ENCODE measurements around the gene UBE2D4.
"Not testable (repeated sequence)": the region's sequence is repeated elsewhere in the genome, so short reads cannot be mapped to it uniquely, and the experiment has no call there.

Gene UBE2D4

DNA sequence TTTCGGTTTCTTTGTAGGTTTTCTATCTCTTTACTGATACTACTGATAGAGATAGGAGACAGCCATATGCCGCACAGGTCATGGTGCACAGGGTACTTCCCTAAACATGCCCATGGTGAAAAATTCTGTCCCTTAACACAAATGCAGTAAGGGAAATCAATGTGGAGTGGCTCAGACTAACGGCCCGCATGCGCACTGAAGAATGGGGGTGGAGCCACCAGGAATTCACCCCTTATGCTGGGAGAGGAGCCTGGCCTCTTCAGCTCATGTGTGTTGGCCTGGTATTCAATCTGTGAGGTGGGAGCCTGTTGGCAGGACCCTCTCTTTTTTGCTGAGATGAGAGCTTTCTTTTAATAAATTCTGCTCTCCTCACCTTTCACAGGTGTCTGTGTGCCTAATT is 11.4 kb upstream of the UBE2D4 start:
- DNase-seq = no peak

DNA sequence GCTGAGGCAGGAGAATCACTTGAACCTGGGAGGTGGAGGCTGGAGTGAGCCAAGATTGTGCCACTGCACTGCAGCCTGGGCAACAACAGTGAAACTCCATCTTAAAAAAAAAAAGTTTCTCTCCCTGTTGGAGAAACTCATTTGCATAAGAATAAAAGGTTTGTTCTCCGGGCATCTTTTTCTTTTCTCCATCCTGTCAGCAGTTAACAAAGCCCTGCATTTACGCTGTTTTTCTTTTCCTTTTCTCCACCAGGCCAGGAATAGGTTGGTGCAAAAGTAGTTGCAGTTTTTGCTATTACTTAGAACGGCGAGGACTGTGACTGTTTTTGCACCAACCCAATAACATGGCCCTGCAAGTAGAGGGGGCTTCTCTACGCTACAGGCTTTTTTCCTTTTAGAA is 10.3 kb upstream of the UBE2D4 start:
- no peak for DNase-seq

DNA sequence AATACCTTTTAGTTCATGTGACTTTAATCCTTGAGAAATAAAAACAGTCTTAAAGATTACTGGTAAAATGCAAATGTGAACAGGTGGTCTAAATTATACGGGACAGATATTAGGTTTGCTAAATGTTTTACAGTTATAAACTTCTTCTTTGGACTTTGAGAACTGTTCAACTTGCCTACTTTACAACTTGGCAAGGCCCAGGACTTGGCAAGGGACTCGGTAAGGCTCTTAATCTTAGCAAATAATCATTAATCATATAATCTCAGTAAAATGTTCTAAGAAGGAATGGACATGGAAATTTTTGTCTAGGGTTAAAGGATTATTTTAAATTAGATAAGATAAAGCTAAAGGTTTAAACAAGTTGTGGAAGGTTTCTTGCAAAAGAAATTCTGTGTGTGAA is 4.8 kb upstream of the UBE2D4 start:
- DNase-seq = no peak

- no peak for DNase-seq
Measured at GRCh38 chr7:43922726-43923125, 3.5 kb upstream of the UBE2D4 start.

DNA sequence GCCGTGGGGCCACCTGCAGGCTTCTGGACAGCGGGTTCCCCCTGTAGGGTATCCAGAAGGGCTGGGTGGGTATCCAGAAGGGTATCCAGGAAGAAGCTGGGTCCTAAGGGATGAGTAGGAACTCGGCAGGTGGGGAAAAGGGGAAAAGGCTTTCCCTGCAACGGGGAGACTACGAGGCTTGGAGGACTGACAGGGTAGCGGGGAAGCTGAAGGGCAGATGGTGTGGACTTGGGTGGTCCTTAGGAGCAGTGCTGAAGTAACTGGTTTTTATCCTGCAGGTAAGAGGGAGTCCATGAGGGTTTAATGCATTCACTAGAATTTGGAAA is 525 bp downstream of the UBE2D4 start:
- DNase-seq = no peak

DNA sequence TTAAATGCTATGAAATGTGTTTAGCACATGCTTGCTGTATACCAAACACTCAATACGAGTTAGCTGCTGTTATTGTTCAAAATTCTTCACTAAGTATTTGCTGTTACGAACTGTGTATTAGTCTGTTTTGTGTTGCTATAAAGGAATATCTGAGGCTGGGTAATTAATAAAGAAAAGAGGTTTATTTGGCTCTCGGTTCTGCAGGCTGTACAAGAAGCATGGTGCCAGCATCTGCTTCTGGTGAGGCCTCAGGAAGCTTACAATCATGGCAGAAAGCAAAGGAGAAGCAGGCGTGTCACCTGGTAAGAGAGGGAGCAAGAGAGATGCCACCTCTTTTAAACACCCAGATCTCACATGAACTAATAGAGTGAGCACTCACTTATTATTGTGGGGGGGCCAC is 1.6 kb downstream of the UBE2D4 start:
- no peak for DNase-seq

DNA sequence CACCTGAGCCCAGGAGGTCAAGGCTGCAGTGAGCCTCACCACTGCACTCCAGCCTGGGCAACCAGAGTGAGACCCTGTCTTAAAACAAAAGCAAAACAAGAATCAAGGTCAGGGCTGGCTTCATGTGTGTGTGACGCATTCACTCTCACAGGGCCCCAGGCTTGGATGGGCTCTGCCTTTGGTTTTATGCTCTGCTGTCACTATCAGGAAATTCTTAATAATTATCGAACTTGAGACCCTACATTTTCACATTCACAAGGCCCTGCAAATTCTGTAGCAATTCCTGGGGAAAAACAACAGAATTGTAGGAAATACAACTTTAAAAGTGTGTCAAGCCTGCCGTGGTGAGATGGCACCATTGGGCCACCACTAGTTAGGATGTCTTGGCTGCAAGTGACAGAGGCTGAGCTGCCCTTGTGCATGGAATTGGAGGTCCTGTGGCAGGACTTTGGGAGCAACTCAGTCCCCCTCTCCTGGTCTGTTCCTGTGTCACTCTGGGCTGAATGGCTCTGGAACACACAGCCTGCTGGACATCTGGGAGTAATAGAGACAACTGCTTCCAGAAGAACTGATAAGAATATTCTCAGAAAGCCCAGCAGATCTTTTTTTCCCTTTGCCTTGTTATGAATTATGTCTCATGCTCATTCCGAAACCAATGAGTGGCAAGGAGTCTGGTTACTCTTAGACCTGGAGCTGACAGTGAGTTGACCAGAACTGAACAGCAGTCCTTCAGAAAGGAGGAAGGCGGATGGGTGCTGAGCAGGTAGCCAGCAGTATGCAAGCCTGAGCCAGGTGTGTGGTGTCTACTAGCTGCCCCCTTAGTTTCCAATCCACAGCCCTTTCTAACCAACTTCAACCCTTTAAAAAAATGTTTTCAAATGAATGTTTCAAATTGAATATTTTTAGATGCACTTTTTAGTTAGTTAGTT is 3.6 kb downstream of the UBE2D4 start:
- DNase-seq = no peak

- DNase-seq = no peak
Measured at GRCh38 chr7:43931346-43931745, 5.1 kb downstream of the UBE2D4 start.

- no peak for DNase-seq
Measured at GRCh38 chr7:43933902-43934560, 7.8 kb downstream of the UBE2D4 start.

DNA sequence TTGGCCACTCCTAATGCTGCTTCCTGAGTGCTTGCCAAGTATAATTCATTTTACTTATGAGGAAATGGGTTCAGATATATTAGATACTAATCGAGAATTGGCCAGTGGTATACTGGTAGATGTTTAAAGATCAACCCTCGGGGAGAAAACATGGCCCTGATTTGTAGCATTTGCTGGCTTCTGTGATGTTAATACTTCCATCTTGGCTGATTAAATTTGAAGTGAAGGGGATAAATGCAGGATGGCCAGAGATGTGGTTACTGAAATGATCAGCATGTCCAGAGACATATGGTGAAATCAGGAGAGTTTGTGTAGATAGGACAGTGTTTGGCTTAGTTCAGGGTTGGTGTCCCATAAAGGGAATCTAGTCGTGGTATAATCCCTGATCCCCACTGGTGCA is 11.2 kb downstream of the UBE2D4 start:
- DNase-seq = no peak

GRCh38 chr7:43938892-43939482 is 12.8 kb downstream of the UBE2D4 start:
- DNase-seq = no peak

- DNase-seq = no peak
Measured at GRCh38 chr7:43942250-43942649, 16.0 kb downstream of the UBE2D4 start.

DNA sequence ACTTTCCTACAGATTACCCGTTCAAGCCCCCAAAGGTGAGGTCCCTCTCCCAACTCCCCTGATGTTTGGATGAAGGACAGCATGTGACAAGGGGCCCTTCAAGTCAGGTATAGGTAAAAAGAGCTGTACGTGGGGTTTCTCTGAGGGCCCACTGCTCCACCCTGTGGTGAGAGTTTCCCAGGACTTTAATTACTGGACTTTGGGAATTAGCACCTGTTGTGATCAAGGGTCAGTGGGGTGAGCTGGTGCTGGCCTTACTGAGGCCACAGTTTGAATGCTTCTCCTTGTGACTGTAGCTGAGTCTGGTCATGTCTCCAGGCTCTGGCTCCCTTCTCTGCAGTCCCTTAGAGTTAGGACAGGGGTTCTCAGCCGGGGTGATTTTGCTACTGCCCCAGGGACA is 16.8 kb downstream of the UBE2D4 start:
- DNase-seq = no peak

GRCh38 chr7:43943417-43944187 is 17.4 kb downstream of the UBE2D4 start:
- DNase-seq = no peak

GRCh38 chr7:43944286-43944685 is 18.1 kb downstream of the UBE2D4 start:
- no peak for DNase-seq

DNA sequence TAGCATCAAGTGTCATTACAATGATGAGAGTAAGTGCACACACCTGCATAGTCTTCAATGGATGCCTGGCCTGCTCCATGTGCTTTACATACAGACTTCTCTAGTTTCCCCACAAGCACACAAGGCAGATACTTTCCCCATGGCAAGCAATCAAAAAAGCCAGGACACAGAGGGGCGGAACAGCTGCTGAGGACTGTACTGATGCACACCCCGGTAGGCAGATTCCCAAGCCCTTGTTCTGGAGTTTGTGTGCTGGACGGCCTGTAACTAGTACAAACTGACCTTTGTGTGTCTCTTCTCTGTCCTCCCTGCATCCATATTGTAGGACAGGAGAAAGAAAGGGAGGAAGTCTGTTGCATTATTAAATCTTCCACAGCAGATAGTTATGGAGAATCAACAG is 25.8 kb downstream of the UBE2D4 start:
- no peak for DNase-seq

DNA sequence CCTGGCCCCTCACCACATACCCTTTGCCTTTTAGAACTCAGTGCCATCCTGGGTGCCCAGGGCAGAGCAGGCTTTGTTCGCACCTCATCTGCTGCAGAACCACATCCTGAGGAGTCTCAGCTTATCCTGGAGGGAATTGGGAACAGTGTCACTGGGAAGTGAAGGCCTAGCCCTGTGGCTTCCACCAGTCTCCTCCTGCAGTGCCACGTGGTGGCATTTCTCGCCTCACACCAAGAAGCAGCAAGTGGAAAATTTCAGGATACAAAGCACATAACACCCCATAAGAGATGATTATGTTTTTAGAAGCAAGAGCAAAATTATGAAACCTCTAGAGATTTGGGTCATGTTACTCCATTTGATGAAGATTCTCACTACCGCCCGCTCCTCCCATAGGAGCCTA is 26.8 kb downstream of the UBE2D4 start:
- DNase-seq = no peak

DNA sequence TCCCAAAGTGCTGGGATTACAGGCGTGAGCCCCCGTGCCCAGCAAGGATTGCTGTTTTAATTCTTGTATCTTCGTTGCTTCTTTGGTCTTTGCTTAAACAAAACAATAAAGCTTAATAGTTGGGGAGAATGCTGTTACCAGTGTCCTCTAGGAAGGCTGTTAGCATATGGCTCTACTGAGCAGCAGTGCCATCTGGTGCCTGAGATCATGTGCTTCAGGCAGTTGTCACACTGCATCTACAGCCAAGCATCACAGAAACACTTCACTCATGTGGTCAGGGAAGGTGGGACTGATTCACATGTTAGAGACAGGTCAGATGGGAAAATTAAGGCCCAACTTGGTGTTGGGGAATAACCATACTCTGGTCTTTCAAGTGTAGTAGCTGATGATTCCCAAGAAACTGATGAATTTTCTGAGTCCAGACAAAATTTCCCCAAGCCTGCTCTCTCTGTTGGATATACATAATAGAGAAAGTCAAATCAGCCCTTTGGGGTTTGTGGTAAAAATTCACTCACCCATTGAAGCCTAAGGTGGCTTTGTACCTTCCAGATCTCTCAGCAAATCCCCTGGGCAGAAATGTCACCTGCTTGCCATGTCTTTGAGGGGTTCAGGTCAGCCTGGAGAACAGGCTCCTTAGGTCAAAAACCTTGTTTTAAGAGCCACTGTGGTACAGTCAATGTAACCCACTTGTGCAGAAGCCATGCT is 28.4 kb downstream of the UBE2D4 start:
- no peak for DNase-seq

GRCh38 chr7:43956027-43956426 is 29.8 kb downstream of the UBE2D4 start:
- no peak for DNase-seq

- no peak for DNase-seq
Measured at GRCh38 chr7:43960933-43961332, 34.7 kb downstream of the UBE2D4 start.

GRCh38 chr7:43966392-43966791 is 40.2 kb downstream of the UBE2D4 start:
- not testable (repeated sequence) for DNase-seq

DNA sequence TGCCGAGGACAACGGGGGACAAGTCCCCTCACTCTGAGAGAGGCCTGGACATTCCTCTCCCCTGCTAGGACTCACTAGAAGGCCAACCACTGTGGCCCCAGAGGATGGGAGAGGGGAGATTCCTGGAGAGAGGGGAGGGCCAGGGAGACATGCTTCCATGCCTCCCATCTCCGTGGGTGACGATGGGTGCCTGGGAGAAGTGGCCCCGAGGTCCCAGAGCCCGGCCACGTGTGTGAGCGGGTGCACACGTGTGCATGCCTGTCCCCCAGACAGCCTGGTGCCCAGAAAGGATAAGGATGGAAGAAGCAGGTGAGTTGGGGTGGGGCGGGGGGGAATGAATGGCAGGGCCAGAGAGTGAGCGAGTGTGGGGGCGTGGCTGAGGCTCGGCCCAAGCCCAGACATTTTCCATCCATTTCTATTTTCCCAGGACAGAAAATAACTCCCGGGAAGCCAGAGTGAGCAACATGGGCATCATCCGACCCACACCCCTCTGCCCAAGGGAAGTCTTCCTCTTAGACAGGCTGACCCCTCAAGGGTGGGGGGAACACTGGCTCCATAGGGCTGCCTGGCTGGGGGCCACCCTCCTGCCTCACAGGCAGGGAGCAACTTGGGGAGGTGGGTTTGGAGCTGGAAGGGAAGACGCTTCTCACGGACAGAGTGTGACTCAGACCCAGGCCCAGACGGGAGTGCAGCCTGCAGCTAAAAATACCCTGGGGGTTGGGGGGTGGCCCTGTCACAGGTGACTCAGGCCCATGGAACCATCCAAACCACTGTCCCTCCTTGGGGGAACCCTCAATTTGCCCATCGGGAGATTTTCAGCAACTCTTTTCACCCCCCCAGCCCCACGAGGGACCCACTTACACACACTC is 42.2 kb downstream of the UBE2D4 start:
- DNase-seq = not testable (repeated sequence)

Measured in NCI-H774 (cell line).